Measurements from ENCODE around the gene ANAPC16.
A peak's percentile ranks its signal among the peaks of the same experiment; 100 is the strongest.
"Not testable (repeated sequence)": the region's sequence is repeated elsewhere in the genome, so short reads cannot be mapped to it uniquely, and the experiment has no call there.

The ANAPC16 gene

DNA sequence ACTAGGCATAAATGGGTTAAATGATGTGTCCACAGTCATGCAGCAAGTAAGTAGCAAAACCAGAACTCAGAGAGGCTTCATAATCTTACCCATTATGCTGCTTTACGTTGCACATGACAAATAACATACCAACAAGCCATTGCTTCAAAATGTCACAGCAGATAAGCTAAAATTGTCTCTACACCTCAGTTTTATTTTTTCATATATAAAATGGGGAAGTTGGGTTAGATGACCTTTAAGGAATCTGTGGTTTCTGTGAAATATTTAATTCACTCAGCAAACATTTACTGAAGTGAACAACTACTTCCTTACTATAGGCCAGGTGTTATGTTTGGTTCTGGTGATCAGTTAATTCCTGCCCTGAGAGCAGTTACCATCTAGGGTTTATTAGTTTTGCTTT is 2.5 kb downstream of the ANAPC16 start:
- peak; percentile 50 to 61 for ATAC-seq

DNA sequence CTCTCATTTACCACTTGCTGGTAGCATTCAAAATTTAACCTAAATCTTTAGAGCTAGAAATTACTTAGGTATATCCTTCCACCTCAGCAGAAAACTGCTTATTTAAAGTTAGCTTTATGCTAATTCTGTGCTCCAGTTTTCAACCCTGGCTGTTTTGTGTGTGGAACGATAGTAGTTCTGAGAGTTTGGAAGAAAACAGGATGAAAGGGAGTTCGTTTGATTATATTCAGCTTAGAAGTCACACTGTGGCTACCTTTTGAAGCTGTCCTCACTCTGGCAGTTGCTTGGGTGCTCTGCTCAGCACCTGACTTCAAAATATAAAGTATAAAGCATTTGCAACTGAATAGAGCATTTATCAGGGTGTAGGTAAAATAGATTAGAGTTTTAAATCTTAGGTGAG is 2.9 kb downstream of the ANAPC16 start:
- ATAC-seq: no peak

- no peak for ATAC-seq
Measured at GRCh38 chr10:72219235-72219814, 3.5 kb downstream of the ANAPC16 start.

- ATAC-seq: no peak
Measured at GRCh38 chr10:72220637-72221036, 4.8 kb downstream of the ANAPC16 start.

DNA sequence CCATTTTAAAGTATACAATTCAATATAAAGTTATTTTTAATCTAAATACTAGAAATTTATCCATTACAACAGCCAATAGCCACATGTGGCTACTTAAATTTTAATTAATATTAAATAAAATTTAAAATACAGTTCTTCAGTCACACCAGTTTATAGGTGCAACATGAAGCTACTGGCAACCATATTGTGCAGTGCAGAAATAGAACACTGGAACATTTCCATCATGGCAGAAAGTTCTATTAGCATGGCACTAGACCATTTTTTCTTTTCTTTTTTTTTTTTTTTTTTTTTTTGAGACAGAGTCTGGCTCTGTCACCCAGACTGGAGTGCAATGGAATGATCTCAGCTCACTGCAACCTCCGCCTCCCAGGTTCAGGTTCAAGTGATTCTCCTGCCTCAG is 5.5 kb downstream of the ANAPC16 start:
- no peak for ATAC-seq

- peak; percentile 29 to 36 for ATAC-seq
Measured at GRCh38 chr10:72223743-72224101, 7.9 kb downstream of the ANAPC16 start.

GRCh38 chr10:72224191-72224590 is 8.4 kb downstream of the ANAPC16 start:
- not testable (repeated sequence) for ATAC-seq

DNA sequence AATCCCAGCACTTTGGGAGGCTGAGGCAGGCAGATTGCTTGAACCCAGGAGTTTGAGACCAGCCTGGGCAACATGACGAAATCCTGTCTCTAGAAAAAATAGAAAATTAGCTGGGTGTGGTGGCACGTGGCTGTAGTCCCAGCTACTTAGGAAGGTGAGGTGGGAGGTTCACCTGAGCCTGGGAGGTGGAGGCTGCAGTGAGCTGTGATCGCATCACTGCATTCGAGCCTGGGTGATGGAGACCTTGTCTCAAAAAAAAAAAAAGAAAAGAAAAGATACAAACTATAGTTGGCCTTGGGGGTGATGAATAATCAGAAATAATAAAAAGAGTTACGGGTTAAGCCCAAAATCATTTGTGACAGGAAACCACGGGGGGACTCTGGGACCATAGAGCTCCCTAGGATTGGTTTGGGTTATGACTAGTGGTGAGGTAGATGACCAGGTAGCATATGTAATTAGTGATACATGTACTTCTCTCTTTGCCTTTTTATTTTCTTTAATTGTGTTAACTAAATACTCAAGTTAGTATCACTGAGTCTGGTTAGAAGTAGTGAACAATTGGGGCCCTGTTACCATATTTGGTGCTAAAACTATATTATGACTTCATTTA is 10.7 kb downstream of the ANAPC16 start:
- ATAC-seq: peak; percentile 49 to 68

- ATAC-seq: no peak
Measured at GRCh38 chr10:72227826-72228225, 12.0 kb downstream of the ANAPC16 start.

GRCh38 chr10:72228318-72228751 is 12.5 kb downstream of the ANAPC16 start:
- ATAC-seq: no peak

DNA sequence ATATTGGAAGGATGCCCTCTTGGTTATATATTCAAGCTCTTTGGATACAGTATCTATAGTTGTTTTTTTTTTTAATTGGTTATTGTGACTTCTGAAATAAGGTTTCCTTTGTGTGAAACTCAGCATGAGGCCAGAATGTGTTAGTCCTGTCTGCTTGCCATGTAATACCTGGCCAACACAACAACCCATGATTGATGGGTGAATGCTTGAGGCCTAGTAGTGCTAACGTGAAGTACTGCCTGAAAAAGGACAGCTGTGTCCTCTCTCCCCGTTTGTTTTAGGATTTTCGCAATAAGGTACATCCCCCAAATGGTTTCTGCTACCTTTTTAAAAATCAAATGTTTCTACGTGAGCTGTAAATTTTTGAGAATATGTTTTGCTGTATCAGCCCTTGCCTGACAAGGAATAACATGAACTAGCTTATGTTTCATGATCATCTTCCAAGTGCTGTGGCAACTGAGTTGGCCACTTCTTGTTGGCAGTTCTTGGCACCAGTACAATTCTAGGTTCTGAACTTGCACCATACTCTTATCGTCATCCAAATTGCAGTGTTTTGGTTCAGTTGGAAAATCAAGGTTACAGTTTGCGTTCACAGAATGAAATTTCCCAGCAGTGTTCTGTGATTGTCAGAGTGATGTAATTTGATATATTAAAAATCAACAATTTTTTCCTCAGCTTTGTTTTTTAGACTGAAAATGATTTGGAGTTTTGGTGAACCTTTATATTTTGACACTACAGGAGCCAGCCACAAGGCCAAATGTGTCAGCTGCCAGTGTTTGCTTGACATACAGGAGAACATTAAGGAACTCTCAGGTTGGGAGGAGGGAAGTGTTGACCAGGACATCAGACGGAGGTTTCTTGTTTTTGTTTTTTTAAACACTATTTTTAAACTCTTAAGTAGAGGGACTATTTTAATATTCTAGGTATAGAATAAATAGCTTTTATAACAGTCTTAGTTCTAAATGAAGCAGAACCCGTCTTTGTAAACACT is 13.7 kb downstream of the ANAPC16 start:
- no peak for ATAC-seq

DNA sequence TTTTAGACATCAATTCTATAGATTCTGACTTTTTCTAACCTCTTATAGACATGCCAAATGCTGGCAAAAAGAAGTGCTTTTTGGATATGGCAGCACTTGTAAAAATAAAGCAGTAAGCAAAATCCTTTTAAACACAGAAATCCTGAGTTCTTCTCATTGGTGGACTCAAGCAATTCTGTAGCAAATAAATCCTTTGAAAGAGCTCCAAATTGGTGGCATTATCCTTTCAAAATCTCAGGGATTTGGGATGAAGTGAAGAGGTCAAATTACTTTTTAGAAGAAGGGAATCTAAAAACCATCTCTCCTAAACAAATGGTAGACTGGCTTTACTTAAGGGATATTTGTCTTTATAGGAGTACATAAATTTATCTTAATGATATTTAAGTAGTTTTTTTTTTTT is 17.8 kb downstream of the ANAPC16 start:
- no peak for ATAC-seq

DNA sequence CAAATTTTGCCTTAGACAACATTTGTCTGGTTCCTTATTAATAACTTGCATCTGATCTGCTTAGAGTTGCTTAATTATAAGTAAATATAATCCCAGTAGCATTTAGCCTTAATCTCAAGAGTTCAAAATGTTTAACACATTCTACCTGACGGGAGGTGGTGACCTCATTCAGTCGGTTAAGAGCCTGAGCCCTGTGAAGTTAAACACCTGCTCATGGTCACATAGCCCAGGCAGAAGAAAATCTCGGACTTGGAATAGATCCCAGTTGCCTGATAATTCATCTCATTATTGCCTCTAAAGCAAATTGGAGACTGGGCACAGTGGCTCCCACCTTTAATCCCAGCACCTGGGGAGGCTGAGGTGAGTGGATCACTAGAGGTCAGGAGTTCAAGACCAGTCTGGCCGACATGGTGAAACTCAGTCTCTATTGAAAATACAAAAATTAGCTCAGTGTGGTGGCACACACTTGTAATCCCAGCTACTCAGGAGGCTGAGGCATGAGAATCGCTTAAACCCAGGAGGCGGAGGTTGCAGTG is 18.8 kb downstream of the ANAPC16 start:
- no peak for ATAC-seq

DNA sequence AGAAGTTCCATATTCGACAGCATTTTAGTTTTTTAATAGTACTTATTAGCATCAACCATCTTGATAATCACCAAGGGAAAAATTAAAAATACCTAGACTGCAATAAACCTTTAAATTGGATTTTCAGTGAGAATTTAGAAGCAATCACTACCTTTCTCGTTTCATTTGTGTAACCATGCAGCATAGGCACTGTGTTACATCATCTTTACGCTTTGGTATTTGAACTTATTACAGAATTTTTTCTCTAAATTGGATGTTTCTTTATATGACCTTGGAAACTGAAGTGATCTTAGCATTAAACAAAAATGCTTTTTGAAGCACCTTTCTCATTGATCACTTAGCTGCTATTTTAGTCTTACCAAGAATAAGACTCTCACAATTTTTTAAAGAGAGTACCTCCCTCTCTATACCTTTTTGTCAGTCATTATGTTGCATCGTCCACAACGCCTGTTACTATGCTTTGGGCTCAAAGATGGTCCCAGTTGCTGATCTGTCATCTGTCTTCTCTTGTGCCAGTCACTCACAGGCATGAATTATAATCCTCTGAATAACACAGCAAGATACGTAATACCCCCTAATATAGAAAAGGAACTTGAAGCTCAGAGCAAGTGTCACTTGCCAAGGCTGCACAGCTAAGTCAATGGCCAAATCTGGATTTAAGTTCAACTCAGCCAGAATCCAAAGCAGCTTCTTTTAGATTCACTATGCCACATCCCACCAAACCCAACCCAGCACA is 19.9 kb downstream of the ANAPC16 start:
- ATAC-seq: no peak

GRCh38 chr10:72238392-72239175 is 22.8 kb downstream of the ANAPC16 start:
- ATAC-seq: no peak

DNA sequence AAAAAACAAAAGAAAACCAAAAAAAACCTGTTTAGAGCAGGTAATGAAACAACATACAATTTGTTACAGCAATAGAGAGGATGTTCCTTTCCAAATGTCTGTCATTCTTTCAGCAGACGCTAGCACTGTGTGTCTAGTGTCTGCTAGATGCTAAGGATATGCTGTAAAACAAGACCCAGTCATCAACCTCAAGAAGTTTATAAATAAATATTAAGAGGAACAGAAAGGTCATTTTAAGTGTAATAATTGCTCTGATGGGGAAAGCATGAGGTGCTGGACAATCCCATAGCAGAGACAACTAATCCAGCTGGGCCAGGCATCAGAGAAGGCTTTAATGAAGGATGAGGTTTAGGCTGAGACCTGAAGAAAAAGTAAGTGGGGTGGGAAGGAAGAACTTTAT is 23.6 kb downstream of the ANAPC16 start:
- ATAC-seq: no peak

GRCh38 chr10:72240371-72240770 is 24.6 kb downstream of the ANAPC16 start:
- no peak for ATAC-seq

DNA sequence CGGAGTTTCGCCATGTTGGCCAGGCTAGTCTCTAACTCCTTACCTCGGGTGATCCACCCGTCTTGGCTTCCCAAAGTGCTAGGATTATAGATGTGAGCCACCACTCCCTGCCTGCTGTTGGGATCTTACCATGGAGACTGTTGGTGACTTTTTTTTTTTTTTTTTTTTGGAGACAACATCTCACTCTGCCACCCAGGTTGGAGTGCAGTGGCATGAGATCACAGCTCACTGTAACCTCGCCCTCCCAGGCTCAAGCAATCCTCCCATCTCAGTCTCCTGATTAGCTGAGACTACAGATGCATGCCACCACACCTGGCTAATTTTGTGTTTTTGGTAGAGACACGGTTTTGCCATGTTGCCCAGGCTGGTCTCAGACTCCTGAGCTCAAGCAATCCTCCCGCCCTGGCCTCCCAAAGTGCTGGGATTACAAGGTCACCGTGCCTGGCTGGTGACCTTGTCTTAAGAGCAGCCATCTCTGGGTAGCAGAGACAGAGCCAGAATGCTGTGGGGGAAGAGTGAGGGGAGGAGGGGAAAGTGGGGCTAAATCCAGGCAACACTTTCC is 26.0 kb downstream of the ANAPC16 start:
- no peak for ATAC-seq

GRCh38 chr10:72242675-72243074 is 26.9 kb downstream of the ANAPC16 start:
- no peak for ATAC-seq

DNA sequence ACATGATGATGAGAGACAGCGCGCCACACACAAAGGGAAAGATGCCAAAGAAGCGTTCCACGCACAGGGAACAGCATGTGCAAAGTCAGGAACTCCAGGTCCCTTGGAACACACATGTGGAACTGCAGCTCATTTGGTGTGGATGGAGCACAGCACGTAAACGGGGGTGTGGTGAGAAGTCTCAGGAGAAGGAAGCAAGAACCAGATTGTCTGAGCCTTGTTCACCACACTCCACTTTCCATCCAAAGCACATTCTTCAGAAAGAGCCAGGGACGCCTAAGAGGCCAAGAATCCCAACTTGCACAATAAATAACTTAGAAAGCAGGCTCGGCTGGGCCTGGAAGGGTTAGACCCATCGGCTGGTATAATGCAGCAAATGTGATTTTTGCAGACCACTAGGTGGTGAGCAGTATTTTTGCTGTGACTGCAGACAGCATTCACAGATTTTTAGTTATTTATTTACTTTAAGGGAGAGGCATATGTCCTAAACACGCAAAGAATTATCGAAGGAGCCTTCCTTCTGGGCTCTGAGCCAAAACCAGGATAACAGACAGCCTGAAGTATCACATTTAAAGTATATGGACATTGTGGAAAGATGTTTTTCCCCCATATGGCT is 28.1 kb downstream of the ANAPC16 start:
- ATAC-seq: no peak

DNA sequence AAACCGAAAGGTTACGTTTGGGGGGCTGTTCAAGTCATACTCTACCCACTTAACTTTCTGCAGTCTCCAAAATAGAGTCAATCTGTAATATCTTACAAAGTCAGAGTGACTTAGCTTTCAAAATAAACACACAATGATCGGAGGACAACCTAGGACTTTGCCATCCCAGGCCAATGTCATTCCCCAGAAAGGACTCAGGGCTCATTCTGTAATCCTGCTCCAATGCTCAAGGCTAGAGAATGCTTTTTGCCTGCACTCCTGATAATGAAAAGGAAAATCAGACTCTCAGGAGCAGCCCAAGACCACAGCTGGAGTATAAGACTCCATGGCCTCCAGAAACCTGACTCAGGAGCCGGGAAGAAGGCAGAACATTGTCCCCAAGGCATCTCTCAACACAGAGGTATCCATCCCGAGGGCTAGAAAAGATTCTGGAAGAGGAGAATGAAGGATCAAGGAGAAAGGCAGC is 28.8 kb downstream of the ANAPC16 start:
- no peak for ATAC-seq

Data from activated CD4-positive, CD25-positive, alpha-beta regulatory T cell treated with anti-CD3 and anti-CD28 coated beads, Interleukin-2, amount 50 U/mL, for 24 hours (primary cell).